GM23338 (cell line): ENCODE results near the gene C7orf25. TPM values are rescaled to one million over a fixed set of nuclear protein-coding genes. Genes with fewer than 3 reads are reported as not detected.

Source experiments
- ATAC-seq: fragments of 200-7000 bp; cut with Tn5 transposase; 3 replicates; pipeline ENCODE4 v1.9.1; 2020
- DNase-seq: peaks from one replicate; pipeline ENCODE4 v3.0.0-alpha.2; 2015; ENCODE audit warnings: low spot score
- H2AFZ ChIP-seq: fragments of 200-600 bp; sonication (generic); 2 replicates; pipeline ENCODE4 v1.8.0; 2016; ENCODE audit warnings: antibody characterized with exemption, mild to moderate bottlenecking, moderate library complexity
- H3F3A ChIP-seq: fragments of 200-600 bp; sonication (generic); replicated peaks from 2 replicates; pipeline ENCODE4 v1.8.0; 2017; ENCODE audit warnings: antibody characterized with exemption, mixed run types, low read depth
- H3K27ac ChIP-seq: fragments of 200-600 bp; sonication (generic); 2 replicates; pipeline ENCODE4 v1.6.1; 2016; ENCODE audit warnings: low read depth
- H3K27me3 ChIP-seq: fragments of 200-600 bp; sonication (generic); 2 replicates; pipeline ENCODE4 v1.8.0; 2016; ENCODE audit warnings: mild to moderate bottlenecking, mixed run types, moderate library complexity; ENCODE audit not compliant: insufficient read depth
- H3K36me3 ChIP-seq: fragments of 200-600 bp; sonication (generic); 2 replicates; pipeline ENCODE4 v1.8.0; 2016; ENCODE audit warnings: mild to moderate bottlenecking; ENCODE audit not compliant: insufficient read depth
- H3K4me1 ChIP-seq: fragments of 200-600 bp; sonication (generic); 2 replicates; pipeline ENCODE4 v1.8.0; 2016; ENCODE audit warnings: mild to moderate bottlenecking, moderate library complexity; ENCODE audit not compliant: insufficient read depth
- H3K4me2 ChIP-seq: fragments of 200-600 bp; sonication (generic); 2 replicates; pipeline ENCODE4 v1.7.1; 2017; ENCODE audit warnings: mixed run types
- H3K4me3 ChIP-seq: fragments of 200-600 bp; sonication (generic); 2 replicates; pipeline ENCODE4 v1.6.1; 2016; ENCODE audit warnings: mixed run types
- H3K79me2 ChIP-seq: fragments of 200-600 bp; sonication (generic); replicated peaks from 2 replicates; pipeline ENCODE4 v1.8.0; 2017; ENCODE audit warnings: mild to moderate bottlenecking; ENCODE audit not compliant: insufficient read depth
- H3K9me2 ChIP-seq: fragments of 200-600 bp; sonication (generic); 2 replicates; pipeline ENCODE4 v1.8.0; 2017; ENCODE audit not compliant: insufficient read depth
- H4K20me1 ChIP-seq: fragments of 200-600 bp; sonication (generic); replicated peaks from 2 replicates; pipeline ENCODE4 v1.8.0; 2017; ENCODE audit warnings: mild to moderate bottlenecking; ENCODE audit not compliant: insufficient read depth
- H3K27ac Mint-ChIP-seq: 2 replicates; pipeline ENCODE4 v1.8.0; 2020; ENCODE audit warnings: inconsistent platforms, mild to moderate bottlenecking, moderate library complexity, mixed read lengths
- H3K27me3 Mint-ChIP-seq: 3 replicates; pipeline ENCODE4 v1.8.0; 2022; ENCODE audit warnings: low read depth, mild to moderate bottlenecking, moderate library complexity, mixed read lengths, inconsistent platforms; ENCODE audit not compliant: insufficient read depth, poor library complexity
- H3K36me3 Mint-ChIP-seq: 3 replicates; pipeline ENCODE4 v1.8.0; 2021; ENCODE audit warnings: low read depth, mild to moderate bottlenecking, inconsistent platforms, moderate library complexity, mixed read lengths
- H3K4me1 Mint-ChIP-seq: 3 replicates; pipeline ENCODE4 v1.8.0; 2020; ENCODE audit warnings: mild to moderate bottlenecking, inconsistent platforms, mixed read lengths
- H3K4me3 Mint-ChIP-seq: 3 replicates; pipeline ENCODE4 v1.8.0; 2021; ENCODE audit warnings: moderate library complexity, mild to moderate bottlenecking, inconsistent platforms, mixed read lengths
- H3K9me3 Mint-ChIP-seq: 3 replicates; pipeline ENCODE4 v1.8.0; 2020; ENCODE audit warnings: moderate library complexity, mild to moderate bottlenecking, inconsistent platforms, mixed read lengths
- CREB1 ChIP-seq: fragments of 250-450 bp; sonication (Bioruptor Pico); IDR thresholded peaks from 2 replicates; pipeline ENCODE4 v1.5.0; 2020; ENCODE audit warnings: low read depth, mild to moderate bottlenecking, moderate library complexity
- CTCF ChIP-seq, 2 experiments: fragments of 200-600 bp in 1 of 2; sonication (generic) in 1 of 2; conservative IDR thresholded peaks; 2 replicates each; pipeline versions ENCODE4 v1.5.1 to v1.6.1; 2016 to 2017; ENCODE audit warnings: antibody characterized with exemption in 2 of 2, low read depth in 2 of 2, mild to moderate bottlenecking in 2 of 2, moderate library complexity in 1 of 2
- ETS1 ChIP-seq: IDR thresholded peaks from 2 replicates; pipeline ENCODE4 v1.6.1; 2016; ENCODE audit warnings: antibody characterized with exemption
- EZH2 ChIP-seq: fragments of 200-600 bp; sonication (generic); IDR thresholded peaks from one replicate; pipeline ENCODE4 v1.8.0; 2017; ENCODE audit warnings: antibody characterized with exemption, mild to moderate bottlenecking, low read depth; ENCODE audit not compliant: unreplicated experiment
- EZH2phosphoT487 ChIP-seq: fragments of 200-600 bp; sonication (generic); IDR thresholded peaks from one replicate; pipeline ENCODE4 v1.8.1; 2018; ENCODE audit warnings: antibody characterized with exemption; ENCODE audit not compliant: unreplicated experiment
- JUNB ChIP-seq: IDR thresholded peaks from one replicate; pipeline ENCODE4 v1.6.1; 2016; ENCODE audit warnings: antibody characterized with exemption; ENCODE audit not compliant: unreplicated experiment
- NANOG ChIP-seq: IDR thresholded peaks from 2 replicates; pipeline ENCODE4 v1.6.1; 2016; ENCODE audit warnings: antibody characterized with exemption, borderline replicate concordance
- POLR2AphosphoS5 ChIP-seq: IDR thresholded peaks from 2 replicates; pipeline ENCODE4 v1.6.1; 2016; ENCODE audit warnings: antibody characterized with exemption, low read depth
- STAT1 ChIP-seq: IDR thresholded peaks from one replicate; pipeline ENCODE4 v1.6.1; 2016; ENCODE audit warnings: antibody characterized with exemption; ENCODE audit not compliant: unreplicated experiment
- ZNF114 ChIP-seq: fragments of 250-450 bp; sonication (Bioruptor Pico); IDR thresholded peaks from 2 replicates; pipeline ENCODE4 v1.5.0; 2020; ENCODE audit warnings: mild to moderate bottlenecking, moderate library complexity
- ZNF331 ChIP-seq: fragments of 250-450 bp; sonication (Bioruptor Pico); IDR thresholded peaks from 2 replicates; pipeline ENCODE4 v1.5.0; 2020; ENCODE audit warnings: low read depth, mild to moderate bottlenecking, moderate library complexity
- polyA plus RNA-seq: library from polyadenylated mRNA; unstranded; fragments of >200 nt; fragmentation: Nextera tagmentation; extraction: Ambion mirVana; gene quantifications from 2 replicates; pipeline ENCODE4 v1.2.1, GENCODE V29; 2016
- total RNA-seq: library from RNA; depleted of rRNA; stranded (reverse); fragments of >200 nt; shearing (Covaris generic); gene quantifications from 2 replicates; pipeline ENCODE4 v1.2.3, GENCODE V29; 2014
- TF ChIP-seq, protein P1 (sequence below): IDR thresholded peaks from one replicate; pipeline ENCODE4 v1.6.1; 2018; ENCODE audit warnings: antibody characterized with exemption; ENCODE audit not compliant: unreplicated experiment
- TF ChIP-seq, protein P2 (sequence below): fragments of 250-450 bp; sonication (Bioruptor Pico); IDR thresholded peaks from 2 replicates; pipeline ENCODE4 v1.5.0; 2020; ENCODE audit warnings: mild to moderate bottlenecking, moderate library complexity

C7orf25 gene
- total and polyA plus RNA-seq, 2 experiments from 2014 or later, result 1.7 to 8.7 TPM

GRCh38 chr7:42939457-42940240 lies 27.8 kb upstream of the C7orf25 start:
- Mint-ChIP-seq H3K9me3 (no peaks in the 10 kb centered on the region), H3K27ac (no peak overlapping the region)

More at GRCh38 chr7:42939457-42940240, 27.8 kb upstream of the C7orf25 start:
- no peak overlapping the region for H2AFZ ChIP-seq
- no peaks in the 10 kb centered on the region for H3K9me2 ChIP-seq
- no peaks in the 10 kb centered on the region for H3K27me3 Mint-ChIP-seq
- H3K36me3 Mint-ChIP-seq, result peaks cover 36% of the 10 kb centered on the region
- H3K4me3 ChIP-seq, result no peak overlapping the region
- no peak overlapping the region for H3K4me3 Mint-ChIP-seq
- peaks cover 5% of the 10 kb centered on the region; the same call in 1 of the 2 replicates for H3K4me1 ChIP-seq
- peaks cover 16% of the 10 kb centered on the region for H3K79me2 ChIP-seq
- H3F3A ChIP-seq, result no peaks in the 10 kb centered on the region; the same call in 1 of the 2 replicates
- ATAC-seq (no peak), DNase-seq (no peak)
- H3K4me2 ChIP-seq, result no peak overlapping the region
- H3K27ac ChIP-seq, result no peak overlapping the region
- peaks cover 4% of the 10 kb centered on the region; the same call in 2 of the 3 replicates for H3K4me1 Mint-ChIP-seq
- peaks cover 27% of the 10 kb centered on the region; the same call in 1 of the 2 replicates for H3K36me3 ChIP-seq
- no peaks in the 10 kb centered on the region for H3K27me3 ChIP-seq
- TF ChIP-seq, protein P1, sequence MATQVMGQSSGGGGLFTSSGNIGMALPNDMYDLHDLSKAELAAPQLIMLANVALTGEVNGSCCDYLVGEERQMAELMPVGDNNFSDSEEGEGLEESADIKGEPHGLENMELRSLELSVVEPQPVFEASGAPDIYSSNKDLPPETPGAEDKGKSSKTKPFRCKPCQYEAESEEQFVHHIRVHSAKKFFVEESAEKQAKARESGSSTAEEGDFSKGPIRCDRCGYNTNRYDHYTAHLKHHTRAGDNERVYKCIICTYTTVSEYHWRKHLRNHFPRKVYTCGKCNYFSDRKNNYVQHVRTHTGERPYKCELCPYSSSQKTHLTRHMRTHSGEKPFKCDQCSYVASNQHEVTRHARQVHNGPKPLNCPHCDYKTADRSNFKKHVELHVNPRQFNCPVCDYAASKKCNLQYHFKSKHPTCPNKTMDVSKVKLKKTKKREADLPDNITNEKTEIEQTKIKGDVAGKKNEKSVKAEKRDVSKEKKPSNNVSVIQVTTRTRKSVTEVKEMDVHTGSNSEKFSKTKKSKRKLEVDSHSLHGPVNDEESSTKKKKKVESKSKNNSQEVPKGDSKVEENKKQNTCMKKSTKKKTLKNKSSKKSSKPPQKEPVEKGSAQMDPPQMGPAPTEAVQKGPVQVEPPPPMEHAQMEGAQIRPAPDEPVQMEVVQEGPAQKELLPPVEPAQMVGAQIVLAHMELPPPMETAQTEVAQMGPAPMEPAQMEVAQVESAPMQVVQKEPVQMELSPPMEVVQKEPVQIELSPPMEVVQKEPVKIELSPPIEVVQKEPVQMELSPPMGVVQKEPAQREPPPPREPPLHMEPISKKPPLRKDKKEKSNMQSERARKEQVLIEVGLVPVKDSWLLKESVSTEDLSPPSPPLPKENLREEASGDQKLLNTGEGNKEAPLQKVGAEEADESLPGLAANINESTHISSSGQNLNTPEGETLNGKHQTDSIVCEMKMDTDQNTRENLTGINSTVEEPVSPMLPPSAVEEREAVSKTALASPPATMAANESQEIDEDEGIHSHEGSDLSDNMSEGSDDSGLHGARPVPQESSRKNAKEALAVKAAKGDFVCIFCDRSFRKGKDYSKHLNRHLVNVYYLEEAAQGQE, result no peak
- TF ChIP-seq, protein P2, sequence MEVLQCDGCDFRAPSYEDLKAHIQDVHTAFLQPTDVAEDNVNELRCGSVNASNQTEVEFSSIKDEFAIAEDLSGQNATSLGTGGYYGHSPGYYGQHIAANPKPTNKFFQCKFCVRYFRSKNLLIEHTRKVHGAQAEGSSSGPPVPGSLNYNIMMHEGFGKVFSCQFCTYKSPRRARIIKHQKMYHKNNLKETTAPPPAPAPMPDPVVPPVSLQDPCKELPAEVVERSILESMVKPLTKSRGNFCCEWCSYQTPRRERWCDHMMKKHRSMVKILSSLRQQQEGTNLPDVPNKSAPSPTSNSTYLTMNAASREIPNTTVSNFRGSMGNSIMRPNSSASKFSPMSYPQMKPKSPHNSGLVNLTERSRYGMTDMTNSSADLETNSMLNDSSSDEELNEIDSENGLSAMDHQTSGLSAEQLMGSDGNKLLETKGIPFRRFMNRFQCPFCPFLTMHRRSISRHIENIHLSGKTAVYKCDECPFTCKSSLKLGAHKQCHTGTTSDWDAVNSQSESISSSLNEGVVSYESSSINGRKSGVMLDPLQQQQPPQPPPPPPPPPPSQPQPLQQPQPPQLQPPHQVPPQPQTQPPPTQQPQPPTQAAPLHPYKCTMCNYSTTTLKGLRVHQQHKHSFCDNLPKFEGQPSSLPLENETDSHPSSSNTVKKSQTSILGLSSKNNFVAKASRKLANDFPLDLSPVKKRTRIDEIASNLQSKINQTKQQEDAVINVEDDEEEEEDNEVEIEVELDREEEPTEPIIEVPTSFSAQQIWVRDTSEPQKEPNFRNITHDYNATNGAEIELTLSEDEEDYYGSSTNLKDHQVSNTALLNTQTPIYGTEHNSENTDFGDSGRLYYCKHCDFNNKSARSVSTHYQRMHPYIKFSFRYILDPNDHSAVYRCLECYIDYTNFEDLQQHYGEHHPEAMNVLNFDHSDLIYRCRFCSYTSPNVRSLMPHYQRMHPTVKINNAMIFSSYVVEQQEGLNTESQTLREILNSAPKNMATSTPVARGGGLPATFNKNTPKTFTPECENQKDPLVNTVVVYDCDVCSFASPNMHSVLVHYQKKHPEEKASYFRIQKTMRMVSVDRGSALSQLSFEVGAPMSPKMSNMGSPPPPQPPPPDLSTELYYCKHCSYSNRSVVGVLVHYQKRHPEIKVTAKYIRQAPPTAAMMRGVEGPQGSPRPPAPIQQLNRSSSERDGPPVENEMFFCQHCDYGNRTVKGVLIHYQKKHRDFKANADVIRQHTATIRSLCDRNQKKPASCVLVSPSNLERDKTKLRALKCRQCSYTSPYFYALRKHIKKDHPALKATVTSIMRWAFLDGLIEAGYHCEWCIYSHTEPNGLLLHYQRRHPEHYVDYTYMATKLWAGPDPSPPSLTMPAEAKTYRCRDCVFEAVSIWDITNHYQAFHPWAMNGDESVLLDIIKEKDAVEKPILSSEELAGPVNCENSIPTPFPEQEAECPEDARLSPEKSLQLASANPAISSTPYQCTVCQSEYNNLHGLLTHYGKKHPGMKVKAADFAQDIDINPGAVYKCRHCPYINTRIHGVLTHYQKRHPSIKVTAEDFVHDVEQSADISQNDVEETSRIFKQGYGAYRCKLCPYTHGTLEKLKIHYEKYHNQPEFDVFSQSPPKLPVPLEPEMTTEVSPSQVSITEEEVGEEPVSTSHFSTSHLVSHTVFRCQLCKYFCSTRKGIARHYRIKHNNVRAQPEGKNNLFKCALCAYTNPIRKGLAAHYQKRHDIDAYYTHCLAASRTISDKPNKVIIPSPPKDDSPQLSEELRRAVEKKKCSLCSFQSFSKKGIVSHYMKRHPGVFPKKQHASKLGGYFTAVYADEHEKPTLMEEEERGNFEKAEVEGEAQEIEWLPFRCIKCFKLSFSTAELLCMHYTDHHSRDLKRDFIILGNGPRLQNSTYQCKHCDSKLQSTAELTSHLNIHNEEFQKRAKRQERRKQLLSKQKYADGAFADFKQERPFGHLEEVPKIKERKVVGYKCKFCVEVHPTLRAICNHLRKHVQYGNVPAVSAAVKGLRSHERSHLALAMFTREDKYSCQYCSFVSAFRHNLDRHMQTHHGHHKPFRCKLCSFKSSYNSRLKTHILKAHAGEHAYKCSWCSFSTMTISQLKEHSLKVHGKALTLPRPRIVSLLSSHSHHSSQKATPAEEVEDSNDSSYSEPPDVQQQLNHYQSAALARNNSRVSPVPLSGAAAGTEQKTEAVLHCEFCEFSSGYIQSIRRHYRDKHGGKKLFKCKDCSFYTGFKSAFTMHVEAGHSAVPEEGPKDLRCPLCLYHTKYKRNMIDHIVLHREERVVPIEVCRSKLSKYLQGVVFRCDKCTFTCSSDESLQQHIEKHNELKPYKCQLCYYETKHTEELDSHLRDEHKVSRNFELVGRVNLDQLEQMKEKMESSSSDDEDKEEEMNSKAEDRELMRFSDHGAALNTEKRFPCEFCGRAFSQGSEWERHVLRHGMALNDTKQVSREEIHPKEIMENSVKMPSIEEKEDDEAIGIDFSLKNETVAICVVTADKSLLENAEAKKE (CRISPR knock-in tag), result no peak
- TF ChIP-seq ETS1, result no peak
- no peak for TF ChIP-seq NANOG
- no peak for TF ChIP-seq ZNF114 (CRISPR knock-in tag)
- no peak for TF ChIP-seq STAT1
- no peak for TF ChIP-seq CREB1 (CRISPR knock-in tag)
- TF ChIP-seq POLR2AphosphoS5, result no peak
- no peak for TF ChIP-seq JUNB
- TF ChIP-seq ZNF331, result no peak
- TF ChIP-seq CTCF (conservative IDR thresholded peaks at IDR 0.05; ENCODE audit: low read depth in 2 of 2), result no peak
- TF ChIP-seq EZH2, result no peak
- no peak for TF ChIP-seq EZH2phosphoT487
- H4K20me1 ChIP-seq, result peaks cover 12% of the 10 kb centered on the region; the same call in 1 of the 2 replicates
